Osteoblast (primary cell): ENCODE measurements around the gene EVC2. TPM values are rescaled to one million over a fixed set of nuclear protein-coding genes. Genes with fewer than 3 reads are reported as not detected.

Experiments
- DNase-seq: peaks from one replicate; pipeline ENCODE4 v3.0.0; 2011; ENCODE audit warnings: low spot score, mixed read lengths; ENCODE audit not compliant: insufficient read length; ENCODE audit errors: missing footprints
- H2AFZ ChIP-seq: 2 replicates; pipeline ENCODE4 v1.6.0; 2011; ENCODE audit warnings: mild to moderate bottlenecking, low read length
- H3K27ac ChIP-seq: 2 replicates; pipeline ENCODE4 v1.5.1; 2011; ENCODE audit warnings: mild to moderate bottlenecking, low read depth, low read length, moderate library complexity
- H3K27me3 ChIP-seq: 2 replicates; pipeline ENCODE4 v1.6.0; 2012; ENCODE audit warnings: mild to moderate bottlenecking, control low read depth, inconsistent platforms, low read length, moderate library complexity; ENCODE audit not compliant: insufficient read depth
- H3K36me3 ChIP-seq: 2 replicates; pipeline ENCODE4 v1.5.1; 2011; ENCODE audit warnings: mild to moderate bottlenecking, low read length, control low read depth, moderate library complexity; ENCODE audit not compliant: insufficient read depth
- H3K4me1 ChIP-seq: 2 replicates; pipeline ENCODE4 v1.5.1; 2011; ENCODE audit warnings: mild to moderate bottlenecking, low read length, control low read depth, moderate library complexity; ENCODE audit not compliant: insufficient read depth
- H3K4me2 ChIP-seq: 2 replicates; pipeline ENCODE4 v1.6.0; 2011; ENCODE audit warnings: mild to moderate bottlenecking, low read length; ENCODE audit not compliant: insufficient read depth
- H3K4me3 ChIP-seq: fragments of 200-600 bp; sonication (generic); 3 replicates; pipeline ENCODE4 v1.5.1; 2012; ENCODE audit warnings: mild to moderate bottlenecking, low read length, inconsistent platforms; ENCODE audit not compliant: insufficient read depth
- H3K79me2 ChIP-seq: 2 replicates; pipeline ENCODE4 v1.6.0; 2012; ENCODE audit warnings: mild to moderate bottlenecking, low read length, control low read depth, inconsistent platforms; ENCODE audit not compliant: insufficient read depth
- H3K9me3 ChIP-seq: 2 replicates; pipeline ENCODE4 v1.5.1; 2011; ENCODE audit warnings: low read depth, low read length, control low read depth
- H4K20me1 ChIP-seq: 2 replicates; pipeline ENCODE4 v1.6.0; 2012; ENCODE audit warnings: mild to moderate bottlenecking, low read length, control low read depth; ENCODE audit not compliant: insufficient read depth
- total RNA-seq: library from RNA; depleted of rRNA; stranded (reverse); fragments of >200 nt; gene quantifications from 2 replicates; pipeline ENCODE4 v1.2.3, GENCODE V29; 2012
- TF ChIP-seq, protein P1 (sequence below): IDR thresholded peaks from 2 replicates; pipeline ENCODE4 v1.5.1; 2011; ENCODE audit warnings: mild to moderate bottlenecking, low read depth, low read length, moderate library complexity; ENCODE audit errors: extremely low read depth

The EVC2 gene
- total RNA-seq, 1 donor: 19.2 TPM

GRCh38 chr4:5526080-5526846 is 182.1 kb downstream of the EVC2 start:
- no peak overlapping the region for H3K27ac ChIP-seq
- H3K36me3 ChIP-seq: peaks cover 3% of the 10 kb centered on the region
- H2AFZ ChIP-seq: no peak overlapping the region
- DNase-seq: no peak
- TF ChIP-seq, protein P1, sequence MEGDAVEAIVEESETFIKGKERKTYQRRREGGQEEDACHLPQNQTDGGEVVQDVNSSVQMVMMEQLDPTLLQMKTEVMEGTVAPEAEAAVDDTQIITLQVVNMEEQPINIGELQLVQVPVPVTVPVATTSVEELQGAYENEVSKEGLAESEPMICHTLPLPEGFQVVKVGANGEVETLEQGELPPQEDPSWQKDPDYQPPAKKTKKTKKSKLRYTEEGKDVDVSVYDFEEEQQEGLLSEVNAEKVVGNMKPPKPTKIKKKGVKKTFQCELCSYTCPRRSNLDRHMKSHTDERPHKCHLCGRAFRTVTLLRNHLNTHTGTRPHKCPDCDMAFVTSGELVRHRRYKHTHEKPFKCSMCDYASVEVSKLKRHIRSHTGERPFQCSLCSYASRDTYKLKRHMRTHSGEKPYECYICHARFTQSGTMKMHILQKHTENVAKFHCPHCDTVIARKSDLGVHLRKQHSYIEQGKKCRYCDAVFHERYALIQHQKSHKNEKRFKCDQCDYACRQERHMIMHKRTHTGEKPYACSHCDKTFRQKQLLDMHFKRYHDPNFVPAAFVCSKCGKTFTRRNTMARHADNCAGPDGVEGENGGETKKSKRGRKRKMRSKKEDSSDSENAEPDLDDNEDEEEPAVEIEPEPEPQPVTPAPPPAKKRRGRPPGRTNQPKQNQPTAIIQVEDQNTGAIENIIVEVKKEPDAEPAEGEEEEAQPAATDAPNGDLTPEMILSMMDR: no peak
- H3K27me3 ChIP-seq: no peaks in the 10 kb centered on the region
- no peaks in the 10 kb centered on the region for H4K20me1 ChIP-seq
- H3K4me3 ChIP-seq: no peak overlapping the region
- no peak overlapping the region for H3K4me2 ChIP-seq
- H3K79me2 ChIP-seq: no peaks in the 10 kb centered on the region
- peaks cover 12% of the 10 kb centered on the region for H3K4me1 ChIP-seq
- H3K9me3 ChIP-seq: no peaks in the 10 kb centered on the region

GRCh38 chr4:5524446-5525299 is 183.7 kb downstream of the EVC2 start:
- DNase-seq: no peak
- Histone ChIP-seq H4K20me1 (no peaks in the 10 kb centered on the region), H3K4me2 (peak overlapping the region; percentile 44), H3K36me3 (no peaks in the 10 kb centered on the region), H3K9me3 (no peaks in the 10 kb centered on the region), H3K27ac (peak overlapping the region; percentile 42), H3K4me3 (no peak overlapping the region), H2AFZ (no peak overlapping the region), H3K27me3 (no peaks in the 10 kb centered on the region), H3K79me2 (no peaks in the 10 kb centered on the region), H3K4me1 (peaks cover 12% of the 10 kb centered on the region)
- TF ChIP-seq, protein P1: no peak

DNA sequence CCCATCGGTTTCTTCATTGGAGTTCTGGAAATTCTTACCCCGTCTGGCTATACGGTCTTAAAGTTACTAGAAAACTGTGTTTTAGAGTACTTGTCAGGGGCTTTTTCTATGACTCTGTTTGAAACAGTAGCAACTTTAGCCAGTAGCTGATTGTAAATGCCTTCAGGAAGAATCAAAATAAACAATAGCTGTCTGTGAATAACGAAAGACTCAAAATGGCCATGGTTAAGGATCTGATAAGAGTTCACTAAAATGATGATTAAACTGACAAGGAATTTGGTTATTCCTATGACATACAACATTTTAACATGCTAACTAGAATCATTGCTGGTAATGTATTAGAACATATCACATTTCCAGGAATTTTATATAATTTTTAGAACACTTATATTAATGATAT is 191.0 kb downstream of the EVC2 start:
- no peak for DNase-seq
- Histone ChIP-seq H4K20me1 (no peaks in the 10 kb centered on the region), H3K27me3 (no peaks in the 10 kb centered on the region), H3K4me3 (no peak overlapping the region), H2AFZ (no peak overlapping the region), H3K36me3 (no peaks in the 10 kb centered on the region), H3K9me3 (no peaks in the 10 kb centered on the region), H3K4me2 (no peak overlapping the region), H3K27ac (no peak overlapping the region), H3K4me1 (no peaks in the 10 kb centered on the region), H3K79me2 (no peaks in the 10 kb centered on the region)
- TF ChIP-seq, protein P1: no peak

- H3K27me3 ChIP-seq: no peaks in the 10 kb centered on the region
- H3K79me2 ChIP-seq: no peaks in the 10 kb centered on the region
Observed at GRCh38 chr4:5515646-5516045, 192.7 kb downstream of the EVC2 start.

More at GRCh38 chr4:5515646-5516045, 192.7 kb downstream of the EVC2 start:
- Histone ChIP-seq H3K4me1 (no peaks in the 10 kb centered on the region), H3K36me3 (no peaks in the 10 kb centered on the region), H3K4me2 (no peak overlapping the region), H3K4me3 (no peak overlapping the region), H3K9me3 (no peaks in the 10 kb centered on the region), H4K20me1 (no peaks in the 10 kb centered on the region), H2AFZ (no peak overlapping the region), H3K27ac (no peak overlapping the region)
- TF ChIP-seq, protein P1: no peak
- DNase-seq: no peak
